Type B pancreatic cell (in vitro differentiated cells): ENCODE measurements around the gene WT1. TPM values are rescaled to one million over a fixed set of nuclear protein-coding genes. Genes with fewer than 3 reads are reported as not detected.
A peak's percentile ranks its signal among the peaks of the same experiment; 100 is the strongest.
"Not testable (repeated sequence)": the region's sequence is repeated elsewhere in the genome, so short reads cannot be mapped to it uniquely, and the experiment has no call there.

Source experiments
- DNase-seq: peaks from one replicate; pipeline ENCODE4 v3.0.0; 2021; ENCODE audit warnings: mixed read lengths; ENCODE audit not compliant: unreplicated experiment; ENCODE audit errors: extremely low spot score
- H3K27ac Mint-ChIP-seq: 2 replicates; pipeline ENCODE4 v1.8.0; 2021; ENCODE audit warnings: mild to moderate bottlenecking, mixed read lengths
- H3K27me3 Mint-ChIP-seq: 2 replicates; pipeline ENCODE4 v1.8.0; 2021; ENCODE audit warnings: mixed read lengths
- H3K36me3 Mint-ChIP-seq: 2 replicates; pipeline ENCODE4 v1.8.0; 2021; ENCODE audit warnings: mixed read lengths
- H3K4me1 Mint-ChIP-seq: one replicate; pipeline ENCODE4 v1.8.0; 2021; ENCODE audit warnings: mixed read lengths; ENCODE audit not compliant: unreplicated experiment
- H3K4me3 Mint-ChIP-seq: 2 replicates; pipeline ENCODE4 v1.8.0; 2021; ENCODE audit warnings: mild to moderate bottlenecking, mixed read lengths
- H3K9me3 Mint-ChIP-seq: 2 replicates; pipeline ENCODE4 v1.8.0; 2021; ENCODE audit warnings: mixed read lengths
- long read RNA-seq: library from polyadenylated mRNA; unstranded; transcript quantifications from one replicate; pipeline ENCODE4 v2.0.0, GENCODE V29; 2020
- total RNA-seq: library from RNA; stranded (reverse); gene quantifications from 2 replicates; pipeline ENCODE4 v1.2.1, GENCODE V29; 2021; ENCODE audit warnings: low replicate concordance
- TF ChIP-seq, protein P1 (sequence below): fragments of 200-600 bp; sonication (generic); conservative IDR thresholded peaks from 2 replicates; pipeline ENCODE4 v1.5.0; 2021; ENCODE audit warnings: antibody characterized with exemption, mild to moderate bottlenecking

The WT1 gene
- total RNA-seq: 2.7 and 5.2 TPM in 2 replicates
- long read RNA-seq, partial matches to known transcripts: 2 of 3 reads
- long read RNA-seq, other reads (novel, unspliced or antisense): 1 of 3 reads

DNA sequence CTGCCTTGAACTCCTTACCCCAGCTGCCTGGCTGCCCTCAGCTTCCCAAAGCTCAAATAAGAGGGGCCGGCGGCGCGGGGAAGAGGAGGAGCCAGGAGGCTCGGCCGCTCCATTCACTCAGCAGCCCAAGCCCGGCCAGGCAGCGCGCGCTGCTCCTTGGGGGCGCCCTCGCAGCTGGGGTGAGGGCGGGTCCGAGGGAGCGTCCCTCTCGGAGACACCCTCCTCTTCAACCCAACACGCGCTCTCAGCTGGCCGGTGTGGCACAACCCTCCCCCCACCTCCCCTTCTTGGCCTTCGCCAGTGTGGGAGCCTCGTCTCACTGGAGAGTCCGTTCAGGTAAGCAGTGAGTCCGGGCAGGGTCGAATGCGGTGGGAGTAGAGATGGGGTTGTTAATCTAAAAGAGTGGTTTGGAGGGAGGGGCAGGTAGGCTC is at the start of gene WT1:
Gene WT1, minus strand, starts transcription at position 29 of the 431 bp plus-strand sequence.
- H3K27me3 Mint-ChIP-seq: peaks cover 93% of the 10 kb centered on the region
- TF ChIP-seq, protein P1, sequence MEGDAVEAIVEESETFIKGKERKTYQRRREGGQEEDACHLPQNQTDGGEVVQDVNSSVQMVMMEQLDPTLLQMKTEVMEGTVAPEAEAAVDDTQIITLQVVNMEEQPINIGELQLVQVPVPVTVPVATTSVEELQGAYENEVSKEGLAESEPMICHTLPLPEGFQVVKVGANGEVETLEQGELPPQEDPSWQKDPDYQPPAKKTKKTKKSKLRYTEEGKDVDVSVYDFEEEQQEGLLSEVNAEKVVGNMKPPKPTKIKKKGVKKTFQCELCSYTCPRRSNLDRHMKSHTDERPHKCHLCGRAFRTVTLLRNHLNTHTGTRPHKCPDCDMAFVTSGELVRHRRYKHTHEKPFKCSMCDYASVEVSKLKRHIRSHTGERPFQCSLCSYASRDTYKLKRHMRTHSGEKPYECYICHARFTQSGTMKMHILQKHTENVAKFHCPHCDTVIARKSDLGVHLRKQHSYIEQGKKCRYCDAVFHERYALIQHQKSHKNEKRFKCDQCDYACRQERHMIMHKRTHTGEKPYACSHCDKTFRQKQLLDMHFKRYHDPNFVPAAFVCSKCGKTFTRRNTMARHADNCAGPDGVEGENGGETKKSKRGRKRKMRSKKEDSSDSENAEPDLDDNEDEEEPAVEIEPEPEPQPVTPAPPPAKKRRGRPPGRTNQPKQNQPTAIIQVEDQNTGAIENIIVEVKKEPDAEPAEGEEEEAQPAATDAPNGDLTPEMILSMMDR: no peak
- no peaks in the 10 kb centered on the region for H3K36me3 Mint-ChIP-seq
- H3K27ac Mint-ChIP-seq: peak within 1 kb of the TSS; percentile 80
- H3K9me3 Mint-ChIP-seq: no peaks in the 10 kb centered on the region
- H3K4me1 Mint-ChIP-seq: peaks cover 22% of the 10 kb centered on the region
- H3K4me3 Mint-ChIP-seq: peak within 1 kb of the TSS; percentile 85
- DNase-seq: no peak

DNA sequence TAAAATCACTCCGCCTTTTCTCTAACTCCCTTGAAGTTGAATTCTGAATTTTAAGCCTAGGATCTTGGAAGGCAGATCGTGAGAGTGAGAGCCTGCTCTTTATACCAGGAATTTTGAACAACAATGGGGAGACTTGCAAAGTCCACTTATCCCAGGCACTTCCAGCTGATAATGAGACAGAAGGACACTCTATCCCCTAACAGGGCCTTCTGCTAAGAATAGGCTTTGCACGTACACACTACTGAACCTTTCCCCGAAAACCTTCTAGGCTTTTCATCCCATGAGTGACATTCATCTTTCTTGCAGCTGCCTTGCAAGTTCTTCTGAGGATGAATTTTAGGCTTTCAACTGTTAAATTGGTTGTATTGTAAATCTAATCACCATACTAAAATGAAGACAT is 44.0 kb upstream of the WT1 start:
- DNase-seq: no peak
- Mint-ChIP-seq H3K4me3 (no peak overlapping the region), H3K9me3 (no peaks in the 10 kb centered on the region), H3K27ac (no peak overlapping the region), H3K4me1 (peaks cover 24% of the 10 kb centered on the region), H3K27me3 (peaks cover 3% of the 10 kb centered on the region), H3K36me3 (no peaks in the 10 kb centered on the region)
- TF ChIP-seq, protein P1: no peak

DNA sequence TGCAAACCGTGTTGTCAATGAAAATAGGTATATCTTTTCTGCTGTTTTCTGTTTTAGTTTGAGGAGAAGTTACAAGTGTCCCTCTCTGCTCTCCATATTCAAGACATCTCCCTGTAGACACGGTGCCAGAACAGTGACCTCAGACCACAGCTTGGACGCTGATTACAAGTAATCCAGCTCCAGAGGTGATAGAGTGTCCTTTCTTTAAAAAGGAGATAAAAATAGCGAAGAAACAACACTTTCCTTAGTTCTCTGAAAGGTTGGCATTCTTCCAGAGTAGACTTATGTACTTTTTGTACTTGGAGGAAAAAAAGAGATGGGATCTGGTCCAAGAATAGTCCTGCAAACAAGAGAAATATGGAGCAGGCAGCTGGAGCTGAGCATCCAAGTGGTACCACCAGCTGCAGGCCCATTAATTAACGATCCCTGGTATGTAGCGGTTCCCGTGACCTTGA is 43.0 kb upstream of the WT1 start:
- Mint-ChIP-seq H3K9me3 (no peaks in the 10 kb centered on the region), H3K4me1 (peaks cover 29% of the 10 kb centered on the region), H3K4me3 (no peak overlapping the region), H3K27me3 (peaks cover 3% of the 10 kb centered on the region), H3K36me3 (no peaks in the 10 kb centered on the region), H3K27ac (no peak overlapping the region)
- no peak for DNase-seq
- TF ChIP-seq, protein P1: no peak

DNA sequence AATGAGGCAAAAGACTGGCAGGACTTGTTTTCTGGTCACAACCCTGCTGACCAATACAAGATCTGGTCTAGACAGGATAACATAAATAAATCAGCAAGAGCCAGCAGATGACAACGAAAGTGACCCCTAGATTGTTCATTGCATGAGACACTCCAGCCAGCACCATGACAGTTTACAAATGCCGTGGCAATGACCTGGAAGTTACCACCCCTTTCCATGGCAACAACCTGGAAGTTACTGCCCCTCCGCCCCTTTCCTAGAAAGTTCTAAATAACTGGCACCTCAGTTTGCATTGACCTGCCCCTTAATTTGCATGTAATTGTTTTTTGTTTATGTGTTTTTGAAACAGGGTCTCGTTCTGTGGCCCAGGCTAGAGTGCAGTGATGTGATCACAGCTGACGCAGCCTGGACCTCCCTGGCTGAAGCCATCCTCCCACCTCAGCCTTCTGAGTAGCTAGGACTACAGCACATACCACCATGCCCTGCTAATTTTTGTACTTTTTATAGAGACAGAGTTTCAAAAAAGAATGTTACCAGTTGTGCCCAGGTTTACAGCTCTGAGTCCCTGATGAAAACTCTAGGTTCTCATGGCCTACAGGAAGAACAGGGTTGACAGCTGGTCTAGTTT is 38.1 kb upstream of the WT1 start:
- Mint-ChIP-seq H3K4me1 (peaks cover 16% of the 10 kb centered on the region), H3K27ac (no peak overlapping the region), H3K9me3 (no peaks in the 10 kb centered on the region), H3K4me3 (no peak overlapping the region), H3K27me3 (peaks cover 3% of the 10 kb centered on the region), H3K36me3 (no peaks in the 10 kb centered on the region)
- TF ChIP-seq, protein P1: no peak
- DNase-seq: no peak

DNA sequence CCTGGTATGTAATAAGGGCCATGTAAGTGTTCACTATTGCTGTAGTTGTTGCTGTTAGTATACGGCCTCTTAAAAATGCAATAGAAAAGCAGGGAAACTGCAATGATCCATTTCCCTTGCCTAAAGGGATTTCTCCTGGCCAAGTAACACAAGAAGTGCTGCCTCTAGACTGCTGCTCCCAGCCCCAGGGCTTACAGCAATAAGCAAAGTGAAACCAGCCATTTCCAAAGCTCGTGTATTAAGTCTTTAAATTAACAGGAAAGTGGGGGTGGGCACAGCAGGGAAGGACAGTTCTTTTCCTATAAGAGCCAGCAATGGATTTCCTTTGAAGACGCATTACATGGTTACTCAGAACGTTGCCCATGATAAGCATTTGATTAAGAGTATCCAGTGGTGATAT is 36.9 kb upstream of the WT1 start:
- Mint-ChIP-seq H3K27me3 (peaks cover 3% of the 10 kb centered on the region), H3K27ac (no peak overlapping the region), H3K9me3 (no peaks in the 10 kb centered on the region), H3K36me3 (no peaks in the 10 kb centered on the region), H3K4me1 (peaks cover 11% of the 10 kb centered on the region), H3K4me3 (no peak overlapping the region)
- no peak for DNase-seq
- TF ChIP-seq, protein P1: no peak

DNA sequence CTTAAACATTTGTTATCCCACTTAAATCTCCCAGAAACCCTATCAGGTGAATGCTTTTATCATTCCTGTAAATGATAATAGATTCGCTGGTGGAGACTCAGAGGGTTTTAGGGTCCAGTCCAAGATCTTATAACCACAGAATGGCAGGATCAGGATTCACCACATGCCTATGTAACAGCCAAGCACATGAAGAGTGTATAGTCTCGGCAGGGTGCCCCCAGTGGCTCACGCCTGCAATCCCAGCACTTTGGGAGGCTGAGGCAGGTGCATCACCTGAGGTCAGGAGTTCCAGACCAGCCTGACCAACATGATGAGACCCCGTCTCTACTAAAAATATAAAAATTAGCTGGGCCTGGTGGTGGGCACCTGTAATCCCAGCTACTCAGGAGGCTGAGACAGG is 36.2 kb upstream of the WT1 start:
- not testable (repeated sequence) for H3K4me3 Mint-ChIP-seq, H3K36me3 Mint-ChIP-seq, H3K9me3 Mint-ChIP-seq, H3K27me3 Mint-ChIP-seq, DNase-seq, H3K27ac Mint-ChIP-seq
- peaks cover 11% of the 10 kb centered on the region for H3K4me1 Mint-ChIP-seq
